Measurements from ENCODE around the gene TRIOBP. TPM values are rescaled to one million over a fixed set of nuclear protein-coding genes. Genes with fewer than 3 reads are reported as not detected.
A peak's percentile ranks its signal among the peaks of the same experiment; 100 is the strongest.

The TRIOBP gene
- total RNA-seq, 2 donors from 2014 or later = 126 to 146 TPM

- ATAC-seq (ENCODE audit: insufficient number of reproducible peaks, low FRiP score, low read depth) = no peak
- Histone ChIP-seq H3K36me3 (no peaks in the 10 kb centered on the region), H3K4me1 (ENCODE audit: control insufficient read depth in 1 of 2, low read depth in 2 of 2) (peaks cover 17 to 31% of the 10 kb centered on the region in 2 donors), H3K4me3 (no peak overlapping the region), H3K9me3 (no peaks in the 10 kb centered on the region), H3K27ac (no peak overlapping the region), H3K27me3 (replicated peaks; ENCODE audit: insufficient read depth) (no peaks in the 10 kb centered on the region)
- DNase-seq (ENCODE audit: low spot score) = no peak
- TF ChIP-seq, protein P1, sequence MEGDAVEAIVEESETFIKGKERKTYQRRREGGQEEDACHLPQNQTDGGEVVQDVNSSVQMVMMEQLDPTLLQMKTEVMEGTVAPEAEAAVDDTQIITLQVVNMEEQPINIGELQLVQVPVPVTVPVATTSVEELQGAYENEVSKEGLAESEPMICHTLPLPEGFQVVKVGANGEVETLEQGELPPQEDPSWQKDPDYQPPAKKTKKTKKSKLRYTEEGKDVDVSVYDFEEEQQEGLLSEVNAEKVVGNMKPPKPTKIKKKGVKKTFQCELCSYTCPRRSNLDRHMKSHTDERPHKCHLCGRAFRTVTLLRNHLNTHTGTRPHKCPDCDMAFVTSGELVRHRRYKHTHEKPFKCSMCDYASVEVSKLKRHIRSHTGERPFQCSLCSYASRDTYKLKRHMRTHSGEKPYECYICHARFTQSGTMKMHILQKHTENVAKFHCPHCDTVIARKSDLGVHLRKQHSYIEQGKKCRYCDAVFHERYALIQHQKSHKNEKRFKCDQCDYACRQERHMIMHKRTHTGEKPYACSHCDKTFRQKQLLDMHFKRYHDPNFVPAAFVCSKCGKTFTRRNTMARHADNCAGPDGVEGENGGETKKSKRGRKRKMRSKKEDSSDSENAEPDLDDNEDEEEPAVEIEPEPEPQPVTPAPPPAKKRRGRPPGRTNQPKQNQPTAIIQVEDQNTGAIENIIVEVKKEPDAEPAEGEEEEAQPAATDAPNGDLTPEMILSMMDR (IDR thresholded peaks at IDR 0.05) = no peak
Observed at GRCh38 chr22:37822079-37822833, 125.4 kb downstream of the TRIOBP start.

DNA sequence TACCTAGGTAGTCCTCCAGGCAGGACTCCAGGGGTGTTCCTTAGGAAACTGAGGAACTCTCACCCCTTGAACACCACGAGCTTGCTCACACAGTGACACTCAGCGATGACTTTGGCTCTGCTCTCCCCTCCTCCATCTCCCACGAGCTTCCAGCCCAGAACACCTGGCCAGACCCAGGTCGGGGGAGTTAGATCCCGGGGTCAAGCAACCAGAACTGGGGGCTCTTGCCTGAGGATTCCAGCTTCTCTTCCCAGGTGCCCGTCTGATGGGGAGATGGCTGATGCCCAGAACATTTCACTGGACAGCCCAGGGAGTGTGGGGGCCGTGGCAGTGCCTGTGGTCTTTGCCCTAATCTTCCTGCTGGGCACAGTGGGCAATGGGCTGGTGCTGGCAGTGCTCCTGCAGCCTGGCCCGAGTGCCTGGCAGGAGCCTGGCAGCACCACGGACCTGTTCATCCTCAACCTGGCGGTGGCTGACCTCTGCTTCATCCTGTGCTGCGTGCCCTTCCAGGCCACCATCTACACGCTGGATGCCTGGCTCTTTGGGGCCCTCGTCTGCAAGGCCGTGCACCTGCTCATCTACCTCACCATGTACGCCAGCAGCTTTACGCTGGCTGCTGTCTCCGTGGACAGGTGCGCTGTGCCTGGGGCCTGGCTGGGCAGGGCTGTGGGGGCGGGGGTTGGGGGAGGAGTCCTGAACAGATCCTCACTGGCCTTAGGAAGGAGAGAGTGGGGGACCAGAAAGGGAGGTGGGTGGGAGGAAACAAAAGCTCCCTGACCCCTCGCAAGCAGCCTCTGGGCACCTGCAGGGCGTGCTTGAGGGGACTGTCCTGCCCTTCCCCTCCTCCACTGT is 126.5 kb downstream of the TRIOBP start, which contains the start of gene GALR3:
Gene GALR3 (plus strand): TSS at position 249 of the 852 bp plus-strand sequence. CDS start 25 bp downstream, at position 274.
- TF ChIP-seq, protein P1 (IDR thresholded peaks at IDR 0.05) = no peak
- no peak for ATAC-seq (ENCODE audit: insufficient number of reproducible peaks, low FRiP score, low read depth)
- H3K27me3 ChIP-seq (replicated peaks; ENCODE audit: insufficient read depth) = no peaks in the 10 kb centered on the region

DNA sequence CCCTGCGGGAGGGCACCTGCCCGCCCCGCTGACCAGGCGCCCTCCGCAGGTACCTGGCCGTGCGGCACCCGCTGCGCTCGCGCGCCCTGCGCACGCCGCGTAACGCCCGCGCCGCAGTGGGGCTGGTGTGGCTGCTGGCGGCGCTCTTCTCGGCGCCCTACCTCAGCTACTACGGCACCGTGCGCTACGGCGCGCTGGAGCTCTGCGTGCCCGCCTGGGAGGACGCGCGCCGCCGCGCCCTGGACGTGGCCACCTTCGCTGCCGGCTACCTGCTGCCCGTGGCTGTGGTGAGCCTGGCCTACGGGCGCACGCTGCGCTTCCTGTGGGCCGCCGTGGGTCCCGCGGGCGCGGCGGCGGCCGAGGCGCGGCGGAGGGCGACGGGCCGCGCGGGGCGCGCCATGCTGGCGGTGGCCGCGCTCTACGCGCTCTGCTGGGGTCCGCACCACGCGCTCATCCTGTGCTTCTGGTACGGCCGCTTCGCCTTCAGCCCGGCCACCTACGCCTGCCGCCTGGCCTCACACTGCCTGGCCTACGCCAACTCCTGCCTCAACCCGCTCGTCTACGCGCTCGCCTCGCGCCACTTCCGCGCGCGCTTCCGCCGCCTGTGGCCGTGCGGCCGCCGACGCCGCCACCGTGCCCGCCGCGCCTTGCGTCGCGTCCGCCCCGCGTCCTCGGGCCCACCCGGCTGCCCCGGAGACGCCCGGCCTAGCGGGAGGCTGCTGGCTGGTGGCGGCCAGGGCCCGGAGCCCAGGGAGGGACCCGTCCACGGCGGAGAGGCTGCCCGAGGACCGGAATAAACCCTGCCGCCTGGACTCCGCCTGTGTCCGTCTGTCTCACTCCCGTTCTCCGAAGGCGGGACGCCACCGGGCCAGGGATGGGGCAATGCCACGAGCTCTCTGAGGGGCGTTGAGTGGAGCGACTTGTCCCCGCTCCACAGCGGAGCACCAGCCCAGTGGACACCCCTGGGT is 128.1 kb downstream of the TRIOBP start:
- ATAC-seq (ENCODE audit: insufficient number of reproducible peaks, low FRiP score, low read depth) = no peak
- peak overlapping the region; percentile 54 for H3K4me3 ChIP-seq
- peaks cover 2% of the 10 kb centered on the region for H3K36me3 ChIP-seq
- H3K4me1 ChIP-seq (ENCODE audit: control insufficient read depth in 1 of 2, low read depth in 2 of 2) = peaks cover 4 to 17% of the 10 kb centered on the region in 2 donors
- H3K9me3 ChIP-seq = no peaks in the 10 kb centered on the region
- H3K27ac ChIP-seq = no peak overlapping the region
- TF ChIP-seq, protein P1 (IDR thresholded peaks at IDR 0.05) = no peak
- no peak for DNase-seq (ENCODE audit: low spot score)
- H3K27me3 ChIP-seq (replicated peaks; ENCODE audit: insufficient read depth) = no peaks in the 10 kb centered on the region

More for the DNA sequence above, 126.5 kb downstream of the TRIOBP start, which contains the start of gene GALR3:
- H3K9me3 ChIP-seq = no peaks in the 10 kb centered on the region
- no peaks in the 10 kb centered on the region for H3K36me3 ChIP-seq
- peaks cover 11 to 28% of the 10 kb centered on the region in 2 donors for H3K4me1 ChIP-seq (ENCODE audit: control insufficient read depth in 1 of 2, low read depth in 2 of 2)
- DNase-seq (ENCODE audit: low spot score) = no peak
- H3K27ac ChIP-seq = no peak within 1 kb of the TSS
- no peak within 1 kb of the TSS for H3K4me3 ChIP-seq

Other genes with a start within 250 kb of the TRIOBP start
- gene MFNG, start 210.7 kb upstream of the TRIOBP start, total RNA-seq = 10 to 100 TPM; 18.1 to 25.5 TPM
- 10 to 100 TPM in 1 of 2 donors, 1 to 10 TPM in 1; 7.2 to 11.0 TPM for gene CARD10, start 177.6 kb upstream of the TRIOBP start, total RNA-seq
- 100 to 1,000 TPM in 1 of 2 donors, 10 to 100 TPM in 1; 61.6 to 104 TPM for gene CDC42EP1, start 136.6 kb upstream of the TRIOBP start, total RNA-seq
- not detected for gene LGALS2, start 117.0 kb upstream of the TRIOBP start, total RNA-seq
- gene GGA1, start 88.2 kb upstream of the TRIOBP start, total RNA-seq = 10 to 100 TPM; 59.9 to 61.2 TPM
- 10 to 100 TPM in 1 of 2 donors, 1 to 10 TPM in 1; 5.6 to 14.2 TPM for gene SH3BP1, start 57.4 kb upstream of the TRIOBP start, total RNA-seq
- gene PDXP, start 38.3 kb upstream of the TRIOBP start, total RNA-seq = 10 to 100 TPM in 1 of 2 donors, 1 to 10 TPM in 1; 6.3 to 13.8 TPM
- gene LGALS1, start 21.4 kb upstream of the TRIOBP start, total RNA-seq = 1,000 to 10,000 TPM; 1,470 to 1,957 TPM
- 10 to 100 TPM; 11.1 to 58.9 TPM for gene NOL12, start 10.7 kb upstream of the TRIOBP start, total RNA-seq
- gene GCAT, start 110.9 kb downstream of the TRIOBP start, total RNA-seq = 10 to 100 TPM in 1 of 2 donors, 1 to 10 TPM in 1; 3.9 to 42.5 TPM
- not detected for gene GALR3, start 126.3 kb downstream of the TRIOBP start, total RNA-seq
- 10 to 100 TPM; 33.0 to 45.1 TPM for gene ANKRD54, start 147.3 kb downstream of the TRIOBP start, total RNA-seq
- gene EIF3L, start 152.4 kb downstream of the TRIOBP start, total RNA-seq = 100 to 1,000 TPM; 224 to 226 TPM
- gene MICALL1, start 209.2 kb downstream of the TRIOBP start, total RNA-seq = 10 to 100 TPM; 16.8 to 49.3 TPM